Lower leg skin (tissue), 3 donors: ENCODE results near the gene MFSD12.

Experiments
- CTCF ChIP-seq, 3 donors: fragments of 450-650 bp; IDR thresholded peaks; one replicate each; pipeline ENCODE4 v1.5.1; 2016; ENCODE audit warnings: antibody characterized with exemption in 3 of 3, mild to moderate bottlenecking in 3 of 3, moderate library complexity in 2 of 3
- POLR2A ChIP-seq, 2 donors: fragments of 450-650 bp; IDR thresholded peaks; one replicate each; pipeline ENCODE4 v1.6.1; 2016 to 2017; ENCODE audit warnings: antibody characterized with exemption in 2 of 2, mild to moderate bottlenecking in 1 of 2, moderate library complexity in 1 of 2

GRCh38 chr19:3573858-3574637, 16.7 kb upstream of the MFSD12 start:
- TF ChIP-seq CTCF (IDR thresholded peaks at IDR 0.05) (no peak), POLR2A (IDR thresholded peaks at IDR 0.05) (no peak)
